Gastroesophageal sphincter (tissue), 4 donors: ENCODE results near the gene OR2F2. TPM values are rescaled to one million over a fixed set of nuclear protein-coding genes. Genes with fewer than 3 reads are reported as not detected.

ENCODE experiments used
- ATAC-seq: fragments of 150-250 bp; one replicate; pipeline ENCODE4 v1.9.1; 2016; ENCODE audit warnings: mild to moderate bottlenecking, moderate library complexity
- H3K27ac ChIP-seq, 4 donors: fragments of 200-600 bp; sonication (generic) in 3 of 4; 1 replicate in 3 of 4; 2 replicates in 1 of 4; pipeline ENCODE4 v1.5.1; 2016 to 2019
- H3K27me3 ChIP-seq: fragments of 200-600 bp; sonication (generic); one replicate; pipeline ENCODE4 v1.5.1; 2019
- H3K36me3 ChIP-seq, 2 donors: fragments of 200-600 bp; sonication (generic); one replicate each; pipeline ENCODE4 v1.5.1; 2019; ENCODE audit warnings: control low read depth in 1 of 2
- H3K4me1 ChIP-seq, 3 donors: fragments of 200-600 bp; sonication (generic); 1 replicate in 2 of 3; 2 replicates in 1 of 3; pipeline ENCODE4 v1.5.1; 2016 to 2019; ENCODE audit warnings: control low read depth in 2 of 3
- H3K4me3 ChIP-seq, 2 donors: fragments of 200-600 bp; sonication (generic); one replicate each; pipeline ENCODE4 v1.5.1; 2019; ENCODE audit warnings: mild to moderate bottlenecking in 1 of 2, moderate library complexity in 1 of 2
- H3K9me3 ChIP-seq, 3 donors: fragments of 200-600 bp; sonication (generic); one replicate each; pipeline ENCODE4 v1.5.1; 2017 to 2019; ENCODE audit warnings: control low read depth in 2 of 3
- EP300 ChIP-seq: sonication (generic); formaldehyde crosslinking; IDR thresholded peaks from one replicate; pipeline ENCODE4 v1.6.1; 2017; ENCODE audit warnings: antibody characterized with exemption, mild to moderate bottlenecking
- POLR2A ChIP-seq, 2 donors: fragments of 450-650 bp; IDR thresholded peaks; one replicate each; pipeline ENCODE4 v1.6.1; 2017; ENCODE audit warnings: antibody characterized with exemption in 2 of 2, mild to moderate bottlenecking in 2 of 2, moderate library complexity in 1 of 2
- POLR2AphosphoS5 ChIP-seq: sonication (generic); formaldehyde crosslinking; IDR thresholded peaks from one replicate; pipeline ENCODE4 v1.6.1; 2017; ENCODE audit warnings: antibody characterized with exemption
- WGBS, 2 donors: methylation state at CpG; one replicate each; pipeline ENCODE4 v1.1.5; 2018; ENCODE audit warnings: low coverage in 1 of 2; 5-methylcytosine and 5-hydroxymethylcytosine counted together
- total RNA-seq, 4 donors: library from RNA; depleted of rRNA; stranded (reverse); fragments of >200 nt; gene quantifications; one replicate each; pipeline ENCODE4 v1.1.0, GENCODE V29; 2016
- TF ChIP-seq, protein P1 (sequence below), 4 experiments: fragments of 200-600 bp in 2 of 4; fragments of 450-650 bp in 2 of 4; sonication (generic) in 1 of 4; IDR thresholded peaks; one replicate each; pipeline ENCODE4 v1.5.1; 2017 to 2019; ENCODE audit warnings: antibody characterized with exemption in 4 of 4, mild to moderate bottlenecking in 2 of 4, moderate library complexity in 2 of 4

OR2F2 gene
- total RNA-seq, 4 donors from 2014 or later, result not detected

GRCh38 chr7:143974459-143974858 is 39.4 kb downstream of the OR2F2 start:
- Histone ChIP-seq H3K27ac (no peak overlapping the region), H3K27me3 (no peaks in the 10 kb centered on the region), H3K4me1 (no peaks in the 10 kb centered on the region), H3K36me3 (no peaks in the 10 kb centered on the region), H3K4me3 (no peak overlapping the region), H3K9me3 (peaks cover 0 to 6% (median 0%) of the 10 kb centered on the region in 3 donors)
- WGBS, 2 donors, result 86 to 100% methylated on average over 1 to 4 of the region's 4 CpGs
- no peak for ATAC-seq
- TF ChIP-seq, protein P1, sequence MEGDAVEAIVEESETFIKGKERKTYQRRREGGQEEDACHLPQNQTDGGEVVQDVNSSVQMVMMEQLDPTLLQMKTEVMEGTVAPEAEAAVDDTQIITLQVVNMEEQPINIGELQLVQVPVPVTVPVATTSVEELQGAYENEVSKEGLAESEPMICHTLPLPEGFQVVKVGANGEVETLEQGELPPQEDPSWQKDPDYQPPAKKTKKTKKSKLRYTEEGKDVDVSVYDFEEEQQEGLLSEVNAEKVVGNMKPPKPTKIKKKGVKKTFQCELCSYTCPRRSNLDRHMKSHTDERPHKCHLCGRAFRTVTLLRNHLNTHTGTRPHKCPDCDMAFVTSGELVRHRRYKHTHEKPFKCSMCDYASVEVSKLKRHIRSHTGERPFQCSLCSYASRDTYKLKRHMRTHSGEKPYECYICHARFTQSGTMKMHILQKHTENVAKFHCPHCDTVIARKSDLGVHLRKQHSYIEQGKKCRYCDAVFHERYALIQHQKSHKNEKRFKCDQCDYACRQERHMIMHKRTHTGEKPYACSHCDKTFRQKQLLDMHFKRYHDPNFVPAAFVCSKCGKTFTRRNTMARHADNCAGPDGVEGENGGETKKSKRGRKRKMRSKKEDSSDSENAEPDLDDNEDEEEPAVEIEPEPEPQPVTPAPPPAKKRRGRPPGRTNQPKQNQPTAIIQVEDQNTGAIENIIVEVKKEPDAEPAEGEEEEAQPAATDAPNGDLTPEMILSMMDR (IDR thresholded peaks at IDR 0.05), result no peak
- TF ChIP-seq POLR2A (IDR thresholded peaks at IDR 0.05) (no peak), POLR2AphosphoS5 (no peak), EP300 (no peak)

DNA sequence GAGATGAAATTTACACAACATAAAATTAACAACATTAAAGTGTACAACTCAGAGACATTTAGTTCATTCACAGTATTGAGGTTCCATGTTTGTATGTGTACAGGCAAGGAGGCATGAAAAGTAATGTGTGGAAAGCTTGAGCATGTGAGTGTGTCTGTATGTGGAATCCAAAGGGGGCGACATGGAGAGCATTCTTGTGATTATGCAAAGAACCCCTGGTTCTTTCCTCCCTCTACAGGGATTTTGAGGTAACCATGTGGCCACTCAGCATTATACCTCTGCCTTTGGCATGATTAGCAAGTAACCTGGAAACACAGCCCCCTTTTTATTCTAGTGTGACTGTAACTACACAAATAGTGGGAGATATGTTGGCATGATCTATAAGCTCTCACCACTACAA is 40.6 kb downstream of the OR2F2 start:
- H3K27me3 ChIP-seq, result no peaks in the 10 kb centered on the region
- no peaks in the 10 kb centered on the region for H3K4me1 ChIP-seq
- no peaks in the 10 kb centered on the region for H3K36me3 ChIP-seq
- H3K9me3 ChIP-seq, result peaks cover 0 to 6% (median 0%) of the 10 kb centered on the region in 3 donors
- no peak overlapping the region for H3K4me3 ChIP-seq
- ATAC-seq, result no peak
- no peak overlapping the region for H3K27ac ChIP-seq
- WGBS, 2 donors, result 17 to 40% methylated on average over 1 of the region's 1 CpG
- TF ChIP-seq, protein P1 (IDR thresholded peaks at IDR 0.05), result no peak
- no peak for TF ChIP-seq EP300
- no peak for TF ChIP-seq POLR2AphosphoS5
- TF ChIP-seq POLR2A (IDR thresholded peaks at IDR 0.05), result no peak

- ATAC-seq, result no peak
- H3K36me3 ChIP-seq, result no peaks in the 10 kb centered on the region
Observed at GRCh38 chr7:143978585-143978984, 43.6 kb downstream of the OR2F2 start.

GRCh38 chr7:143979359-143979758 is 44.3 kb downstream of the OR2F2 start:
- ATAC-seq, result no peak
- Histone ChIP-seq H3K36me3 (no peaks in the 10 kb centered on the region), H3K9me3 (no peaks in the 10 kb centered on the region), H3K27me3 (no peaks in the 10 kb centered on the region), H3K4me3 (no peak overlapping the region), H3K4me1 (no peaks in the 10 kb centered on the region), H3K27ac (no peak overlapping the region)
- WGBS, 2 donors, result 70 to 80% methylated on average over 1 of the region's 1 CpG
- no peak for TF ChIP-seq EP300
- no peak for TF ChIP-seq POLR2A (IDR thresholded peaks at IDR 0.05)
- TF ChIP-seq, protein P1 (IDR thresholded peaks at IDR 0.05), result no peak
- TF ChIP-seq POLR2AphosphoS5, result no peak

More at GRCh38 chr7:143978585-143978984, 43.6 kb downstream of the OR2F2 start:
- H3K4me3 ChIP-seq, result no peak overlapping the region
- no peak overlapping the region for H3K27ac ChIP-seq
- 67 to 74% methylated on average over 2 of the region's 2 CpGs for WGBS, 2 donors
- H3K4me1 ChIP-seq, result no peaks in the 10 kb centered on the region
- no peaks in the 10 kb centered on the region for H3K9me3 ChIP-seq
- TF ChIP-seq POLR2A (IDR thresholded peaks at IDR 0.05), result no peak
- no peaks in the 10 kb centered on the region for H3K27me3 ChIP-seq

GRCh38 chr7:143979998-143980397 is 45.0 kb downstream of the OR2F2 start:
- no peaks in the 10 kb centered on the region for H3K27me3 ChIP-seq
- H3K4me3 ChIP-seq, result no peak overlapping the region
- H3K36me3 ChIP-seq, result no peaks in the 10 kb centered on the region
- H3K4me1 ChIP-seq, result no peaks in the 10 kb centered on the region
- no peak for TF ChIP-seq POLR2A (IDR thresholded peaks at IDR 0.05)
- TF ChIP-seq POLR2AphosphoS5, result no peak
- no peak for TF ChIP-seq EP300
- no peak for ATAC-seq
- 50 to 55% methylated on average over 2 of the region's 2 CpGs for WGBS, 2 donors
- no peak overlapping the region for H3K27ac ChIP-seq
- no peaks in the 10 kb centered on the region for H3K9me3 ChIP-seq

DNA sequence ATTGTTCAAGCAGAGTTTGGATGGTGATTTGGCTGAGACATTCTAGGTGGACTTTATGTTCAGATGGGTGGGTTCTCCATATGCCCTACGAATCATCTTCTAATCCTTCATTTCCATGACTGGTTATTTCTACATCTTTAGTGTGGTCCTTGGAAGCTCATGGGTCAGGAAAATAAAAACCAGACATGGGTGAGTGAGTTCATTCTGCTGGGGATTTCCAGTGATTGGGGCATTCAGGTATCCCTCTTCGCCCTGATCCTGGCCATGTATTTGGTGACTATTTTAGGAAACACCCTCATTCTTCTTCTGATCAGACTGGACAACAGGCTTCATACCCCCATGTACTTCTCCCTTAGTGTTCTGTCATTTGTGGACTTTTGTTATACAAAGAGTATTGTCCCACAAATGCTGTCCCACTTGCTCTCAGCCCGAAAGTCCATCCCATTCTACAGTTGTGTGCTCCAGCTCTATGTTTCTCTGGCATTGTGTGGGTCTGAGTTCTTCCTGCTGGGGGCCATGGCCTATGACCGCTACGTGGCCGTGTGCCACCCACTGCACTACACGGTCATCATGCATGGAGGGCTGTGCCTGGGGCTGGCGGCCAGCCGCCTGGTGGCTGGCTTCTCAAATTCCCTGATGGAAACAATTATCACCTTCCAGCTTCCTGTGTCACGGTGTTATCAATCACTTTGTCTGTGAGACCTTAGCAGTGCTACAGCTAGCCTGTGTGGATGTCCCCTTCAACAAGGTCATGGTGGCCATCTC is 45.9 kb downstream of the OR2F2 start:
- no peak overlapping the region for H3K27ac ChIP-seq
- no peak for ATAC-seq
- WGBS, 2 donors, result 87 to 92% methylated on average over 6 to 9 of the region's 10 CpGs
- H3K4me1 ChIP-seq, result no peaks in the 10 kb centered on the region
- TF ChIP-seq, protein P1 (IDR thresholded peaks at IDR 0.05), result no peak
- TF ChIP-seq EP300 (no peak), POLR2A (IDR thresholded peaks at IDR 0.05) (no peak), POLR2AphosphoS5 (no peak)
- H3K36me3 ChIP-seq, result no peaks in the 10 kb centered on the region
- H3K4me3 ChIP-seq, result no peak overlapping the region
- no peaks in the 10 kb centered on the region for H3K9me3 ChIP-seq
- H3K27me3 ChIP-seq, result no peaks in the 10 kb centered on the region
